H9 (cell line): ENCODE data around the gene CUBN. TPM values are rescaled to one million over a fixed set of nuclear protein-coding genes. Genes with fewer than 3 reads are reported as not detected.

Experiments used
- DNase-seq: peaks from one replicate; pipeline ENCODE4 v3.0.0-alpha.2; 2017
- H2AFZ ChIP-seq: one replicate; pipeline ENCODE4 v1.6.1; 2013; ENCODE audit warnings: mild to moderate bottlenecking, low read length, control low read depth, moderate library complexity
- H2AK5ac ChIP-seq: 2 replicates; pipeline ENCODE4 v1.6.1; 2013; ENCODE audit warnings: low read length, control low read depth, mixed read lengths; ENCODE audit not compliant: insufficient read length
- H2BK120ac ChIP-seq: one replicate; pipeline ENCODE4 v1.6.1; 2013; ENCODE audit warnings: low read depth, mild to moderate bottlenecking, low read length, control low read depth, inconsistent platforms; ENCODE audit not compliant: poor library complexity, severe bottlenecking
- H2BK12ac ChIP-seq: 2 replicates; pipeline ENCODE4 v1.6.1; 2013; ENCODE audit warnings: low read length, control low read depth, mixed read lengths, low read depth; ENCODE audit not compliant: insufficient read length
- H2BK15ac ChIP-seq: 2 replicates; pipeline ENCODE4 v1.6.1; 2013; ENCODE audit warnings: low read depth, low read length, control low read depth
- H2BK20ac ChIP-seq: one replicate; pipeline ENCODE4 v1.6.1; 2013; ENCODE audit warnings: low read depth, mild to moderate bottlenecking, low read length, control low read depth, inconsistent platforms; ENCODE audit not compliant: poor library complexity, severe bottlenecking
- H2BK5ac ChIP-seq: 2 replicates; pipeline ENCODE4 v1.6.1; 2013; ENCODE audit warnings: low read length, control low read depth, mixed read lengths; ENCODE audit not compliant: insufficient read length
- H3K14ac ChIP-seq: 2 replicates; pipeline ENCODE4 v1.6.1; 2013; ENCODE audit warnings: low read length, control low read depth; ENCODE audit not compliant: insufficient read depth
- H3K18ac ChIP-seq: 2 replicates; pipeline ENCODE4 v1.6.1; 2013; ENCODE audit warnings: low read depth, mild to moderate bottlenecking, mixed read lengths, low read length, control low read depth; ENCODE audit not compliant: insufficient read length
- H3K23ac ChIP-seq: 2 replicates; pipeline ENCODE4 v1.6.1; 2013; ENCODE audit warnings: low read length, control low read depth, mixed read lengths, low read depth; ENCODE audit not compliant: insufficient read length
- H3K23me2 ChIP-seq: 2 replicates; pipeline ENCODE4 v1.6.1; 2013; ENCODE audit warnings: low read depth, mild to moderate bottlenecking, mixed read lengths, low read length, control low read depth; ENCODE audit not compliant: insufficient read length, poor library complexity, severe bottlenecking
- H3K27ac ChIP-seq: 2 replicates; pipeline ENCODE4 v1.5.1; 2013; ENCODE audit warnings: low read length, control low read depth, mixed read lengths, low read depth; ENCODE audit not compliant: insufficient read length
- H3K27me3 ChIP-seq: 2 replicates; pipeline ENCODE4 v1.6.1; 2013; ENCODE audit warnings: low read length, control low read depth, inconsistent platforms; ENCODE audit not compliant: insufficient read depth
- H3K4ac ChIP-seq: 2 replicates; pipeline ENCODE4 v1.6.1; 2013; ENCODE audit warnings: low read depth, mild to moderate bottlenecking, control low read depth, inconsistent platforms, low read length, moderate library complexity
- H3K4me1 ChIP-seq: 2 replicates; pipeline ENCODE4 v1.6.1; 2013; ENCODE audit warnings: low read length, control low read depth, inconsistent platforms; ENCODE audit not compliant: insufficient read depth
- H3K4me2 ChIP-seq: 2 replicates; pipeline ENCODE4 v1.6.1; 2013; ENCODE audit warnings: low read length, control low read depth, mixed read lengths; ENCODE audit not compliant: insufficient read length, insufficient read depth
- H3K56ac ChIP-seq: 2 replicates; pipeline ENCODE4 v1.6.1; 2013; ENCODE audit warnings: low read depth, mild to moderate bottlenecking, mixed read lengths, low read length, control low read depth; ENCODE audit not compliant: insufficient read length
- H3K79me1 ChIP-seq: 2 replicates; pipeline ENCODE4 v1.6.1; 2013; ENCODE audit warnings: low read depth, mild to moderate bottlenecking, moderate library complexity, low read length, control low read depth, inconsistent platforms; ENCODE audit not compliant: insufficient read depth, poor library complexity, severe bottlenecking
- H3K79me2 ChIP-seq: 2 replicates; pipeline ENCODE4 v1.6.1; 2013; ENCODE audit warnings: low read length, control low read depth, inconsistent platforms; ENCODE audit not compliant: insufficient read depth
- H3K9ac ChIP-seq: 2 replicates; pipeline ENCODE4 v1.6.1; 2013; ENCODE audit warnings: low read length, control low read depth, mixed read lengths; ENCODE audit not compliant: insufficient read length; ENCODE audit errors: extremely low read depth
- H3K9me3 ChIP-seq: one replicate; pipeline ENCODE4 v1.6.1; 2013; ENCODE audit warnings: low read depth, low read length, inconsistent platforms; ENCODE audit not compliant: control insufficient read depth
- H3T11ph ChIP-seq: one replicate; pipeline ENCODE4 v1.6.1; 2013; ENCODE audit warnings: mild to moderate bottlenecking, low read length, control low read depth, inconsistent platforms
- H4K20me1 ChIP-seq: one replicate; pipeline ENCODE4 v1.6.1; 2013; ENCODE audit not compliant: control insufficient read depth, insufficient read length, insufficient read depth
- H4K5ac ChIP-seq: 2 replicates; pipeline ENCODE4 v1.6.1; 2013; ENCODE audit warnings: low read depth, mild to moderate bottlenecking, mixed read lengths, low read length, control low read depth; ENCODE audit not compliant: insufficient read length
- H4K8ac ChIP-seq: replicated peaks from 2 replicates; pipeline ENCODE4 v1.6.1; 2013; ENCODE audit warnings: low read length, control low read depth, mixed read lengths, low read depth; ENCODE audit not compliant: insufficient read length
- H4K91ac ChIP-seq: 2 replicates; pipeline ENCODE4 v1.6.1; 2013; ENCODE audit warnings: low read depth, mild to moderate bottlenecking, moderate library complexity, mixed read lengths, low read length, control low read depth; ENCODE audit not compliant: insufficient read length
- H3K27ac Mint-ChIP-seq, 3 experiments: 2 replicates in 2 of 3; 3 replicates in 1 of 3; pipeline ENCODE4 v1.8.0; 2020 to 2021; ENCODE audit warnings: mixed read lengths in 3 of 3, mild to moderate bottlenecking in 1 of 3, moderate library complexity in 1 of 3
- H3K27me3 Mint-ChIP-seq: 2 replicates; pipeline ENCODE4 v1.8.0; 2021; ENCODE audit warnings: low read depth, mild to moderate bottlenecking, moderate library complexity, mixed read lengths
- H3K36me3 Mint-ChIP-seq, 3 experiments: 2 replicates in 2 of 3; 3 replicates in 1 of 3; pipeline ENCODE4 v1.8.0; 2020 to 2021; ENCODE audit warnings: low read depth in 3 of 3, mixed read lengths in 3 of 3; ENCODE audit not compliant: insufficient read depth in 1 of 3
- H3K4me1 Mint-ChIP-seq, 2 experiments: 2 replicates each; pipeline ENCODE4 v1.8.0; 2020; ENCODE audit warnings: mixed read lengths in 2 of 2
- H3K4me3 Mint-ChIP-seq, 2 experiments: 2 replicates in 1 of 2; 3 replicates in 1 of 2; pipeline ENCODE4 v1.8.0; 2020 to 2021; ENCODE audit warnings: mild to moderate bottlenecking in 2 of 2, mixed read lengths in 2 of 2, moderate library complexity in 1 of 2
- H3K9me3 Mint-ChIP-seq, 2 experiments: 2 replicates in 1 of 2; 3 replicates in 1 of 2; pipeline ENCODE4 v1.8.0; 2020; ENCODE audit warnings: mild to moderate bottlenecking in 2 of 2, mixed read lengths in 2 of 2, moderate library complexity in 1 of 2
- CTCF ChIP-seq: fragments of 200-600 bp; sonication (generic); conservative IDR thresholded peaks from 3 replicates; pipeline ENCODE4 v1.8.0; 2021; ENCODE audit warnings: antibody characterized with exemption, mild to moderate bottlenecking
- WGBS: extraction: QIAGEN DNeasy Blood & Tissue Kit; methylation state at CpG from one replicate; pipeline ENCODE4 v1.1.7; 2013; ENCODE audit warnings: missing lambda C conversion rate, low lambda C conversion rate, mixed read lengths; ENCODE audit not compliant: insufficient read length; ENCODE audit errors: extremely low coverage; 5-methylcytosine and 5-hydroxymethylcytosine counted together
- total RNA-seq: library from RNA; stranded (reverse); gene quantifications from 2 replicates; pipeline ENCODE4 v1.2.1, GENCODE V29; 2021

Gene CUBN
- total RNA-seq, 1 experiment from 2014 or later = 0.26 TPM

GRCh38 chr10:17041626-17042520, 87.7 kb downstream of the CUBN start:
- DNase-seq = no peak
- Histone ChIP-seq H4K91ac (no peak overlapping the region), H3K79me2 (no peaks in the 10 kb centered on the region), H4K8ac (no peak overlapping the region), H4K20me1 (no peaks in the 10 kb centered on the region), H2BK20ac (no peak overlapping the region), H3K14ac (no peak overlapping the region), H3K27me3 (no peaks in the 10 kb centered on the region), H3K27ac (no peak overlapping the region), H3K4me2 (no peak overlapping the region), H3K4ac (no peak overlapping the region), H3K18ac (no peak overlapping the region), H4K5ac (no peak overlapping the region), H2BK120ac (no peak overlapping the region), H3T11ph (no peak overlapping the region), H3K56ac (no peak overlapping the region), H3K23me2 (no peaks in the 10 kb centered on the region), H2BK5ac (no peak overlapping the region), H2AK5ac (no peak overlapping the region), H3K23ac (no peak overlapping the region), H2BK12ac (no peak overlapping the region), H3K9me3 (no peaks in the 10 kb centered on the region), H3K79me1 (no peaks in the 10 kb centered on the region), H3K9ac (no peak overlapping the region), H2BK15ac (no peak overlapping the region), H2AFZ (no peak overlapping the region), H3K4me1 (no peaks in the 10 kb centered on the region)
- Mint-ChIP-seq H3K27ac (no peak overlapping the region), H3K9me3 (no peaks in the 10 kb centered on the region), H3K4me3 (no peak overlapping the region), H3K27me3 (no peaks in the 10 kb centered on the region), H3K4me1 (peaks cover 5 to 8% of the 10 kb centered on the region in 2 experiments; a peak in 3 of 4 replicates), H3K36me3 (no peaks in the 10 kb centered on the region)
- no CpG with 5 or more reads among the region's 7 CpGs for WGBS
- TF ChIP-seq CTCF = no peak
